ENCODE measurements around the gene SESN2. TPM values are rescaled to one million over a fixed set of nuclear protein-coding genes. Genes with fewer than 3 reads are reported as not detected.
A peak's percentile ranks its signal among the peaks of the same experiment; 100 is the strongest.

Gene SESN2
- total RNA-seq, 1 experiment from 2014 or later, result 16.0 TPM

DNA sequence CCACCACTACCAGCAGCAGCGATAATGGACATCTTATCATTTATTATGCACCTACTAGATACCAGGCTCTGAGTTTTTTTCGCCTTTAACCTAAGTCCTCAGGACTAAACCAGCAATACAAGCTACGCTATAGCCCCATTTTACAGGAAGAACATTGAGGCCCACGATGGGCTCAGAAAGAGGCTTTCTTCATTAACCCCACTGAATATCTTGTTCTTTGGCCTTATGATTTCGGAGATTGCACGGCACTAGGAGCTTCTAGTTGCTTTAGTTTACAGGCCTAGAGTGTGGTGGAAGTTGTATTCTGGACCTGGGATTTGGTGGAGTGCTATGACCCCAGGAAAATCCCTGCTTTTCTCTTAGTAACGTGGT is 1.5 kb downstream of the SESN2 start:
- DNase-seq (ENCODE audit: low read depth in 1 of 2, low spot score in 2 of 2), result no peak
- Histone ChIP-seq H3K4me1 (replicated peaks) (peaks cover 17% of the 10 kb centered on the region), H3K36me3 (peaks cover 11% of the 10 kb centered on the region), H3K4me3 (peak overlapping the region; percentile 78), H3K27ac (no peak overlapping the region), H3K9me3 (replicated peaks) (no peaks in the 10 kb centered on the region), H3K27me3 (replicated peaks) (no peaks in the 10 kb centered on the region)

- Histone ChIP-seq H3K4me1 (replicated peaks) (peaks cover 8% of the 10 kb centered on the region), H3K9me3 (replicated peaks) (no peaks in the 10 kb centered on the region), H3K27ac (no peak overlapping the region), H3K36me3 (peaks cover 16% of the 10 kb centered on the region), H3K4me3 (no peak overlapping the region), H3K27me3 (replicated peaks) (no peaks in the 10 kb centered on the region)
- DNase-seq (ENCODE audit: low read depth in 1 of 2, low spot score in 2 of 2), result no peak
These were observed 5.6 kb downstream of the SESN2 start for GRCh38 chr1:28264897-28265296.

- no peaks in the 10 kb centered on the region for H3K27me3 ChIP-seq (replicated peaks)
- H3K9me3 ChIP-seq (replicated peaks), result no peaks in the 10 kb centered on the region
- H3K36me3 ChIP-seq, result peaks cover 14% of the 10 kb centered on the region
- no peak overlapping the region for H3K4me3 ChIP-seq
- DNase-seq (ENCODE audit: low read depth in 1 of 2, low spot score in 2 of 2), result no peak
- no peak overlapping the region for H3K27ac ChIP-seq
- H3K4me1 ChIP-seq (replicated peaks), result peaks cover 8% of the 10 kb centered on the region
These were observed 6.3 kb downstream of the SESN2 start for GRCh38 chr1:28265577-28265976.

GRCh38 chr1:28266920-28267322 is 7.6 kb downstream of the SESN2 start:
- Histone ChIP-seq H3K27ac (no peak overlapping the region), H3K4me3 (no peak overlapping the region), H3K9me3 (replicated peaks) (no peaks in the 10 kb centered on the region), H3K4me1 (replicated peaks) (no peaks in the 10 kb centered on the region), H3K27me3 (replicated peaks) (no peaks in the 10 kb centered on the region), H3K36me3 (peaks cover 23% of the 10 kb centered on the region)
- no peak for DNase-seq (ENCODE audit: low read depth in 1 of 2, low spot score in 2 of 2)

DNA sequence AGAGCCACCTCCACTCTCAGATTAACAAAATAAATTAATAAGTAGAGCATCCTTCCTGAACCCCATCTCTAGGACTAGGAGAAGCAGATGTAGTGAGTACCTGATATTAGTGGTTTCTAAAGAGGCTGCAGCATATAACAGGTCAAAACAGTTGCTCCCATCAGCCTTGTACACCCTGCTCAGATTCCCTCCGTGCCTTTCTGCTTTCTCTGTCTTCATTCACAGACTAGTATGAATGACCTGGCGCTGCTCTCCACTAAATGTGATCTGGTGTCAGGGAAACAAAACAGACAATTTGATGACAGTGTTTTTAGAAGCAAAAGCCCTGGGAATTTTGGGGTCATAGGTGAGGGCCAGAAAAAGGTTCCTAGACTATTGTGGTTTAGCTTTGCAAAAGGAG is 8.3 kb downstream of the SESN2 start:
- peaks cover 30% of the 10 kb centered on the region for H3K36me3 ChIP-seq
- no peak for DNase-seq (ENCODE audit: low read depth in 1 of 2, low spot score in 2 of 2)
- no peaks in the 10 kb centered on the region for H3K9me3 ChIP-seq (replicated peaks)
- H3K4me1 ChIP-seq (replicated peaks), result no peaks in the 10 kb centered on the region
- no peaks in the 10 kb centered on the region for H3K27me3 ChIP-seq (replicated peaks)
- H3K4me3 ChIP-seq, result no peak overlapping the region
- H3K27ac ChIP-seq, result no peak overlapping the region

GRCh38 chr1:28269529-28269928 is 10.2 kb downstream of the SESN2 start:
- Histone ChIP-seq H3K36me3 (peaks cover 49% of the 10 kb centered on the region), H3K4me1 (replicated peaks) (no peaks in the 10 kb centered on the region), H3K27me3 (replicated peaks) (no peaks in the 10 kb centered on the region), H3K9me3 (replicated peaks) (no peaks in the 10 kb centered on the region), H3K4me3 (no peak overlapping the region), H3K27ac (no peak overlapping the region)
- DNase-seq (ENCODE audit: low read depth in 1 of 2, low spot score in 2 of 2), result no peak

- Histone ChIP-seq H3K27ac (no peak overlapping the region), H3K36me3 (peaks cover 63% of the 10 kb centered on the region)
These were observed 13.0 kb downstream of the SESN2 start for GRCh38 chr1:28272215-28272852.

DNA sequence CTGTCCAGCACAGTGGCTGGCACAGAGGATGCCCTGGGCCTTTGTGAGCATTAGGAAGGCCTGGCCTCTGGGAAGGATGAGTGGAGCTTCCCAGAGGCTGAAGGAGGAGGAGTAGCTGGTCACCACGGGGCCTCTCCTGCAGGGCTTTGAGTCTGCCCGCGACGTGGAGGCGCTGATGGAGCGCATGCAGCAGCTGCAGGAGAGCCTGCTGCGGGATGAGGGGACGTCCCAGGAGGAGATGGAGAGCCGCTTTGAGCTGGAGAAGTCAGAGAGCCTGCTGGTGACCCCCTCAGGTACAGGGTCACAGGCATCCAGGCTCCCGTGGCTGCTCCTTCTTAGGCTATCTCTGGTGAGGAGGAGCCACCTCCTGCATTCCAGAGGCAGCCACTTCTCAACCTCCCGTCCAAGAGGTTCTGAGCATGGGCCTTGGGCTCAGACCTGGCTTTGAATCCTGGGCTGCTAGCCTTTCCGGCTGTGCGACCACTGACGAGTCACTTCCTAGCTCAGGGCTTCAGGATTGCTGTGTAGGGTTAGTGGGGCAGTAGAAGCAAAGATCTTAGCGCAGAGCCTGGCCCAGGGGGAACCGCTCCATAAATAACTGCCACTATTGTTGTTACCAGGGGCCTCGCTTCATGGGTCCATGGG is 14.0 kb downstream of the SESN2 start:
- Histone ChIP-seq H3K4me1 (replicated peaks) (no peaks in the 10 kb centered on the region), H3K36me3 (peaks cover 74% of the 10 kb centered on the region), H3K9me3 (replicated peaks) (no peaks in the 10 kb centered on the region), H3K4me3 (no peak overlapping the region), H3K27me3 (replicated peaks) (no peaks in the 10 kb centered on the region), H3K27ac (no peak overlapping the region)
- no peak for DNase-seq (ENCODE audit: low read depth in 1 of 2, low spot score in 2 of 2)

More at GRCh38 chr1:28272215-28272852, 13.0 kb downstream of the SESN2 start:
- Histone ChIP-seq H3K4me1 (replicated peaks) (no peaks in the 10 kb centered on the region), H3K4me3 (no peak overlapping the region), H3K27me3 (replicated peaks) (no peaks in the 10 kb centered on the region), H3K9me3 (replicated peaks) (no peaks in the 10 kb centered on the region)
- DNase-seq (ENCODE audit: low read depth in 1 of 2, low spot score in 2 of 2), result no peak

- Histone ChIP-seq H3K27me3 (replicated peaks) (no peaks in the 10 kb centered on the region), H3K9me3 (replicated peaks) (no peaks in the 10 kb centered on the region), H3K27ac (no peak overlapping the region), H3K4me1 (replicated peaks) (no peaks in the 10 kb centered on the region), H3K36me3 (peaks cover 78% of the 10 kb centered on the region), H3K4me3 (no peak overlapping the region)
- no peak for DNase-seq (ENCODE audit: low read depth in 1 of 2, low spot score in 2 of 2)
These were observed 19.4 kb downstream of the SESN2 start for GRCh38 chr1:28278763-28279162.

GRCh38 chr1:28279721-28280120 is 20.4 kb downstream of the SESN2 start:
- H3K4me1 ChIP-seq (replicated peaks), result no peaks in the 10 kb centered on the region
- H3K4me3 ChIP-seq, result no peak overlapping the region
- H3K36me3 ChIP-seq, result peaks cover 68% of the 10 kb centered on the region
- no peaks in the 10 kb centered on the region for H3K27me3 ChIP-seq (replicated peaks)
- no peak for DNase-seq (ENCODE audit: low read depth in 1 of 2, low spot score in 2 of 2)
- no peak overlapping the region for H3K27ac ChIP-seq
- no peaks in the 10 kb centered on the region for H3K9me3 ChIP-seq (replicated peaks)

DNA sequence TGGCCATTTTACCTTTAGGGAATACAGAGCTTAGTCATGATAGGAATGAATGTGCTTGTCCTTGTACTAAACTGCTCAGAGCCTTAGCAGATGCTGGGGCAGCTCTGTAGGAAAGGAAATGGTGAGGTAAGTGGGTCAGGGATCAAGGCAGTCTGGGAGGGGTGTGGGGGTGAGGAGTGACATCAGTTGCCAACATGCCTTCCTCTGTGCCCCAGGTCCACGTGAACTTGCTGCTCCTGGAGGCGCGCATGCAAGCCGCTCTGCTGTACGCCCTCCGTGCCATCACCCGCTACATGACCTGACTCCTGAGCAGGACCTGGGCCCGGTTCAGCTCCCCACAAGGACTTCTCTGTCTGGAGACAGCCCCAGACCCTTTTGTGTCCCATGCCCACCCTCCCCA is 21.2 kb downstream of the SESN2 start:
- Histone ChIP-seq H3K9me3 (replicated peaks) (no peaks in the 10 kb centered on the region), H3K27ac (no peak overlapping the region), H3K27me3 (replicated peaks) (no peaks in the 10 kb centered on the region), H3K36me3 (peaks cover 61% of the 10 kb centered on the region), H3K4me3 (no peak overlapping the region), H3K4me1 (replicated peaks) (no peaks in the 10 kb centered on the region)
- no peak for DNase-seq (ENCODE audit: low read depth in 1 of 2, low spot score in 2 of 2)

GRCh38 chr1:28280977-28281381 is 21.7 kb downstream of the SESN2 start:
- Histone ChIP-seq H3K27me3 (replicated peaks) (no peaks in the 10 kb centered on the region), H3K27ac (no peak overlapping the region), H3K36me3 (peaks cover 58% of the 10 kb centered on the region), H3K9me3 (replicated peaks) (no peaks in the 10 kb centered on the region), H3K4me3 (no peak overlapping the region), H3K4me1 (replicated peaks) (no peaks in the 10 kb centered on the region)
- DNase-seq (ENCODE audit: low read depth in 1 of 2, low spot score in 2 of 2), result no peak

GRCh38 chr1:28281608-28282425 is 22.5 kb downstream of the SESN2 start:
- H3K4me3 ChIP-seq, result no peak overlapping the region
- no peak for DNase-seq (ENCODE audit: low read depth in 1 of 2, low spot score in 2 of 2)
- H3K27ac ChIP-seq, result no peak overlapping the region
- peaks cover 58% of the 10 kb centered on the region for H3K36me3 ChIP-seq
- no peaks in the 10 kb centered on the region for H3K9me3 ChIP-seq (replicated peaks)
- H3K4me1 ChIP-seq (replicated peaks), result no peaks in the 10 kb centered on the region
- H3K27me3 ChIP-seq (replicated peaks), result no peaks in the 10 kb centered on the region

Data from SJSA1 (cell line).